ENCODE data around the gene CBLB.

Gene CBLB

GRCh38 chr3:105802118-105802706, 66.6 kb downstream of the CBLB start:
- no peak overlapping the region for H3K27ac ChIP-seq (ENCODE audit: extremely low read depth, low read depth, low read length)
- H3K36me3 ChIP-seq (ENCODE audit: control insufficient read depth in 2 of 2, insufficient read depth in 1 of 2, low read length in 2 of 2) = no peaks in the 10 kb centered on the region

More at GRCh38 chr3:105802118-105802706, 66.6 kb downstream of the CBLB start:
- ChIA-PET CTCF (no interaction called here), POLR2A (no interaction called here)
- H3K4me3 ChIP-seq (ENCODE audit: low read depth, low read length) = no peak overlapping the region
- H3K4me1 ChIP-seq (ENCODE audit: control insufficient read depth, insufficient read depth, low read length) = no peaks in the 10 kb centered on the region
- TF ChIP-seq ZNF776 (tag by site-specific recombination; IDR thresholded peaks at IDR 0.05; ENCODE audit: borderline replicate concordance) = no peak
- TF ChIP-seq ZNF513 (tag by site-specific recombination; IDR thresholded peaks at IDR 0.05) = no peak
- TF ChIP-seq ZNF174 (tag by site-specific recombination; IDR thresholded peaks at IDR 0.05) = no peak
- TF ChIP-seq ZNF521 (tag by site-specific recombination; IDR thresholded peaks at IDR 0.05) = no peak
- no peak for TF ChIP-seq SP7 (tag by site-specific recombination; IDR thresholded peaks at IDR 0.05)
- TF ChIP-seq ZNF169 (tag by site-specific recombination; IDR thresholded peaks at IDR 0.05) = no peak
- no peak for TF ChIP-seq ZNF350 (tag by site-specific recombination; IDR thresholded peaks at IDR 0.05)
- TF ChIP-seq ZNF132 (tag by site-specific recombination; IDR thresholded peaks at IDR 0.05; ENCODE audit: borderline replicate concordance) = no peak
- TF ChIP-seq ZNF121 (tag by site-specific recombination; IDR thresholded peaks at IDR 0.05) = no peak
- TF ChIP-seq ZNF266 (tag by site-specific recombination; IDR thresholded peaks at IDR 0.05; ENCODE audit: low read depth) = no peak
- no peak for TF ChIP-seq ZBTB11 (tag by site-specific recombination; conservative IDR thresholded peaks at IDR 0.05; ENCODE audit: low read depth)
- TF ChIP-seq ZNF843 (tag by site-specific recombination; IDR thresholded peaks at IDR 0.05) = no peak
- no peak for TF ChIP-seq ZNF214 (tag by site-specific recombination; IDR thresholded peaks at IDR 0.05; ENCODE audit: borderline replicate concordance)
- no peak for TF ChIP-seq ZNF792 (tag by site-specific recombination; IDR thresholded peaks at IDR 0.05)
- TF ChIP-seq PRDM2 (tag by site-specific recombination; IDR thresholded peaks at IDR 0.05; ENCODE audit: borderline replicate concordance) = no peak
- no peak for TF ChIP-seq ZBTB44 (tag by site-specific recombination; IDR thresholded peaks at IDR 0.05)
- no peaks in the 10 kb centered on the region for H3K9me3 ChIP-seq (ENCODE audit: control insufficient read depth, insufficient read depth, low read depth, low read length)

All from HEK293 (cell line).